IMR-90 (cell line): ENCODE measurements around the gene CD82. TPM values are rescaled to one million over a fixed set of nuclear protein-coding genes. Genes with fewer than 3 reads are reported as not detected.

Experiments used
- ATAC-seq: fragments of 200-7000 bp; cut with Tn5 transposase; 2 replicates; pipeline ENCODE4 v1.9.1; 2020; ENCODE audit warnings: low read depth, mild to moderate bottlenecking, moderate library complexity
- BruUV-seq: library from RNA; stranded (reverse); fragments of 400-500 nt; replicated peaks from 2 replicates; lab custom pipeline; 2021; lab: Mats Ljungman, UMichigan
- CTCF ChIA-PET: fragments of 300-600 bp; formaldehyde crosslinking; extraction: SDS; loops from one replicate; lab custom pipeline; 2021; ENCODE audit warnings: antibody characterized with exemption; lab: Yijun Ruan, JAX
- POLR2A ChIA-PET: fragments of 300-600 bp; sonication (Branson Sonifier 250); formaldehyde crosslinking; loops from one replicate; lab custom pipeline; 2022; ENCODE audit warnings: antibody characterized with exemption; ENCODE audit not compliant: unreplicated experiment; lab: Charles Lee
- DNase-seq: peaks from one replicate; pipeline ENCODE4 v3.0.0; 2013
- H2AFZ ChIP-seq: replicated peaks from 2 replicates; pipeline ENCODE3; 2013; ENCODE audit warnings: low read length, mild to moderate bottlenecking; ENCODE audit not compliant: poor library complexity
- H2AK5ac ChIP-seq: 2 replicates; pipeline ENCODE4 v1.6.1; 2013; ENCODE audit warnings: low read depth, low read length, inconsistent platforms
- H2AK9ac ChIP-seq: replicated peaks from 2 replicates; pipeline ENCODE3; 2013; ENCODE audit warnings: mild to moderate bottlenecking, low read depth, low read length, moderate library complexity; ENCODE audit not compliant: poor library complexity
- H2BK120ac ChIP-seq: 2 replicates; pipeline ENCODE4 v1.6.1; 2013; ENCODE audit warnings: low read depth, low read length, inconsistent platforms
- H2BK15ac ChIP-seq: 3 replicates; pipeline ENCODE4 v1.6.1; 2013; ENCODE audit warnings: low read depth, low read length, inconsistent platforms
- H2BK20ac ChIP-seq: 2 replicates; pipeline ENCODE4 v1.6.1; 2013; ENCODE audit warnings: low read depth, mild to moderate bottlenecking, inconsistent platforms, low read length, moderate library complexity
- H2BK5ac ChIP-seq: 2 replicates; pipeline ENCODE4 v1.6.1; 2013; ENCODE audit warnings: mild to moderate bottlenecking, low read depth, low read length, inconsistent platforms; ENCODE audit not compliant: poor library complexity, severe bottlenecking
- H3K14ac ChIP-seq: replicated peaks from 2 replicates; pipeline ENCODE4 v1.6.1; 2013; ENCODE audit warnings: low read depth, low read length, inconsistent platforms
- H3K18ac ChIP-seq: 2 replicates; pipeline ENCODE4 v1.6.1; 2013; ENCODE audit warnings: low read depth, low read length, control low read depth
- H3K23ac ChIP-seq: 2 replicates; pipeline ENCODE4 v1.6.1; 2013; ENCODE audit warnings: low read depth, low read length, inconsistent platforms
- H3K27ac ChIP-seq: 2 replicates; pipeline ENCODE4 v1.5.1; 2013; ENCODE audit warnings: mild to moderate bottlenecking, control low read depth, low read length; ENCODE audit not compliant: insufficient read depth
- H3K27me3 ChIP-seq: 2 replicates; pipeline ENCODE4 v1.6.1; 2013; ENCODE audit warnings: low read length; ENCODE audit not compliant: control insufficient read depth, insufficient read depth
- H3K36me3 ChIP-seq: 2 replicates; pipeline ENCODE4 v1.6.1; 2013; ENCODE audit warnings: low read length, mixed read lengths; ENCODE audit not compliant: control insufficient read depth, insufficient read depth
- H3K4ac ChIP-seq: 2 replicates; pipeline ENCODE4 v1.6.1; 2013; ENCODE audit warnings: low read depth, low read length, inconsistent platforms
- H3K4me1 ChIP-seq: 2 replicates; pipeline ENCODE4 v1.6.1; 2013; ENCODE audit warnings: low read length, mixed read lengths; ENCODE audit not compliant: control insufficient read depth, insufficient read depth
- H3K4me2 ChIP-seq: 2 replicates; pipeline ENCODE4 v1.6.1; 2013; ENCODE audit warnings: low read depth, mild to moderate bottlenecking, control low read depth, low read length, moderate library complexity
- H3K4me3 ChIP-seq: 2 replicates; pipeline ENCODE4 v1.5.1; 2013; ENCODE audit warnings: low read depth, mild to moderate bottlenecking, control low read depth, low read length, moderate library complexity; ENCODE audit not compliant: insufficient read depth
- H3K56ac ChIP-seq: 2 replicates; pipeline ENCODE4 v1.6.1; 2013; ENCODE audit warnings: low read length, inconsistent platforms; ENCODE audit not compliant: insufficient read depth; ENCODE audit errors: extremely low read depth
- H3K79me1 ChIP-seq, 2 experiments: 2 replicates each; pipeline ENCODE4 v1.6.1; 2013; ENCODE audit warnings: low read length in 2 of 2, inconsistent platforms in 1 of 2, low read depth in 1 of 2
- H3K9ac ChIP-seq: 2 replicates; pipeline ENCODE4 v1.6.1; 2013; ENCODE audit warnings: low read depth, low read length, control low read depth
- H3K9me1 ChIP-seq: 2 replicates; pipeline ENCODE4 v1.6.1; 2013; ENCODE audit warnings: low read length, inconsistent platforms; ENCODE audit not compliant: insufficient read depth
- H3K9me3 ChIP-seq: 2 replicates; pipeline ENCODE4 v1.6.1; 2013; ENCODE audit warnings: low read length; ENCODE audit not compliant: control insufficient read depth, insufficient read depth
- H4K20me1 ChIP-seq: 2 replicates; pipeline ENCODE4 v1.6.1; 2013; ENCODE audit warnings: low read length, inconsistent platforms; ENCODE audit not compliant: insufficient read depth
- H4K5ac ChIP-seq: 2 replicates; pipeline ENCODE4 v1.6.1; 2013; ENCODE audit warnings: mild to moderate bottlenecking, low read depth, low read length, control low read depth
- H4K8ac ChIP-seq, 2 experiments: 2 replicates each; pipeline ENCODE4 v1.6.1; 2013; ENCODE audit warnings: low read depth in 2 of 2, low read length in 2 of 2, control low read depth in 1 of 2, inconsistent platforms in 1 of 2
- H4K91ac ChIP-seq: 2 replicates; pipeline ENCODE4 v1.6.1; 2013; ENCODE audit warnings: low read depth, low read length, inconsistent platforms; ENCODE audit not compliant: insufficient read depth
- BHLHE40 ChIP-seq: fragments of 150-350 bp; IDR thresholded peaks from 2 replicates; pipeline ENCODE4 v1.6.1; 2016; ENCODE audit warnings: mild to moderate bottlenecking, low read depth, low read length
- CHD1 ChIP-seq: IDR thresholded peaks from 2 replicates; pipeline ENCODE4 v1.6.1; 2012; ENCODE audit warnings: low read depth, low read length, improper control_type of control experiment
- CTCF ChIP-seq: conservative IDR thresholded peaks from 2 replicates; pipeline ENCODE4 v1.5.1; 2012; ENCODE audit warnings: mild to moderate bottlenecking, low read depth, low read length, improper control_type of control experiment
- ELK1 ChIP-seq: fragments of 150-350 bp; IDR thresholded peaks from 2 replicates; pipeline ENCODE4 v1.6.1; 2016; ENCODE audit warnings: low read depth, mild to moderate bottlenecking, low read length, moderate library complexity, borderline replicate concordance
- FOS ChIP-seq: fragments of 150-350 bp; IDR thresholded peaks from 2 replicates; pipeline ENCODE4 v1.6.1; 2016; ENCODE audit warnings: low read depth, low read length
- MAFK ChIP-seq: IDR thresholded peaks from 2 replicates; pipeline ENCODE4 v1.6.1; 2012; ENCODE audit warnings: low read depth, low read length, improper control_type of control experiment
- MAZ ChIP-seq: IDR thresholded peaks from 2 replicates; pipeline ENCODE4 v1.6.1; 2012; ENCODE audit warnings: low read depth, mild to moderate bottlenecking, low read length, improper control_type of control experiment, moderate library complexity, borderline replicate concordance
- MXI1 ChIP-seq: IDR thresholded peaks from 2 replicates; pipeline ENCODE4 v1.6.1; 2012; ENCODE audit warnings: low read depth, mild to moderate bottlenecking, low read length, moderate library complexity, borderline replicate concordance
- NFE2L2 ChIP-seq: fragments of 150-350 bp; IDR thresholded peaks from 2 replicates; pipeline ENCODE4 v1.6.1; 2016; ENCODE audit warnings: low read depth, mild to moderate bottlenecking, low read length
- POLR2A ChIP-seq: IDR thresholded peaks from 2 replicates; pipeline ENCODE4 v1.6.1; 2012; ENCODE audit warnings: mild to moderate bottlenecking, low read depth, low read length
- RAD21 ChIP-seq: IDR thresholded peaks from 2 replicates; pipeline ENCODE4 v1.6.1; 2012; ENCODE audit warnings: low read length, improper control_type of control experiment
- RCOR1 ChIP-seq: IDR thresholded peaks from 2 replicates; pipeline ENCODE4 v1.6.1; 2012; ENCODE audit warnings: mild to moderate bottlenecking, low read length, improper control_type of control experiment; ENCODE audit not compliant: insufficient replicate concordance
- SMC3 ChIP-seq: fragments of 150-350 bp; IDR thresholded peaks from 2 replicates; pipeline ENCODE4 v1.6.1; 2016; ENCODE audit warnings: low read depth, mild to moderate bottlenecking, antibody characterized with exemption, low read length, moderate library complexity
- WGBS, 2 experiments: methylation state at CpG; one replicate each; pipeline versions ENCODE4 v1.1.5 to v1.1.7; 2013; ENCODE audit warnings: missing lambda C conversion rate in 2 of 2; ENCODE audit not compliant: insufficient read length in 1 of 2; ENCODE audit errors: extremely low coverage in 2 of 2; 5-methylcytosine and 5-hydroxymethylcytosine counted together
- dilution Hi-C: fragments of 300-500 bp; cut with HindIII; formaldehyde crosslinking; loops from one replicate; pipeline ENCODE4 v1.14.3; 2018; ENCODE audit warnings: low sequenced_read_pairs; ENCODE audit not compliant: unreplicated experiment
- in situ Hi-C: fragments of 300-500 bp; cut with MboI; formaldehyde crosslinking; loops from 3 replicates; pipeline ENCODE4 v1.14.3; 2019; ENCODE audit warnings: low sequenced_read_pairs, inconsistent platforms, mixed read lengths
- intact Hi-C: fragments of 100-400 bp; cut with micrococcal nuclease; formaldehyde crosslinking; loops from 2 replicates; pipeline ENCODE4 v1.10.0; 2022
- polyA plus RNA-seq, 3 experiments: library from polyadenylated mRNA; depleted of rRNA; stranded (reverse); fragments of >200 nt; gene quantifications; 2 replicates each; pipeline ENCODE4 v1.2.3, GENCODE V29; 2012; ENCODE audit warnings: low replicate concordance in 1 of 3
- total RNA-seq: library from RNA; depleted of rRNA; stranded (reverse); fragments of >200 nt; gene quantifications from 2 replicates; pipeline ENCODE4 v1.2.3, GENCODE V29; 2012

CD82 gene
- total and polyA plus RNA-seq, 2 of the 4 experiments (the other 2 are of a cell fraction), result 32.8 to 49.4 TPM

DNA sequence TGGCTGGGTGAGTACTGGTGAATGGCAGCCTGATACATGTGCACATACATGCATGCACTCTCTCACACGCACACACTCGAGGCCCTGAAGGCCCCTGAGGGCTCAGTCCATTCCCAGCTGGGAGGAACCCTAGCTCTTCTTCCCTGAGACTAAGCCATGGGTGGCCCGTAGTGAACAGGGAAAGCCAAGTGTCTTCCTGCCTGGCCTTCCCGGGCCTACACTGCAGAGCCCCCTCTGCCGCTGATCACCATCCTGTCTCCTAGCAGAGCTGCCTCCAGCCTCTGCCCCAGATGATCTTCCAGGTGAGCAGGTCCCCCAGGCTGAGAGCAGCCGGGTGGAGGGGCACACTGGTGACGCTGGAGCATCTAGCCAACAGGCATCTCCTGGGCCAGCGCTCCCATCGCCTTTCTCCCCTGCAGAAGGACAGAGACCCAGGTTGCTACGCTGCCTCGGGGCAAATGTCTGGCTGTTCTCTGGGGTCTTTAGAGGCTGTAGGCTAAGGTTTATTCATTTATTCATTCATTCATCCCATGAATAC lies 57.3 kb downstream of the CD82 start:
- Histone ChIP-seq H3K4ac (no peak overlapping the region), H3K9ac (no peak overlapping the region), H4K91ac (no peak overlapping the region), H2BK5ac (no peak overlapping the region), H3K27ac (no peak overlapping the region), H3K23ac (no peak overlapping the region), H3K27me3 (no peaks in the 10 kb centered on the region), H3K9me3 (0 out of 2 replicates have a peak, but pooled peaks cover 2% of the 10 kb centered on the region), H2AFZ (no peak overlapping the region), H2BK120ac (no peak overlapping the region), H4K5ac (no peak overlapping the region), H3K79me1 (no peaks in the 10 kb centered on the region), H2AK5ac (no peak overlapping the region), H3K9me1 (no peaks in the 10 kb centered on the region), H3K18ac (no peak overlapping the region), H2AK9ac (no peak overlapping the region), H3K14ac (no peak overlapping the region), H3K4me3 (no peak overlapping the region), H4K20me1 (0 out of 2 replicates have a peak, but pooled peaks cover 3% of the 10 kb centered on the region), H3K4me1 (peaks cover 2% of the 10 kb centered on the region; the same call in 1 of the 2 replicates), H3K56ac (no peak overlapping the region), H3K4me2 (no peak overlapping the region), H2BK15ac (no peak overlapping the region), H4K8ac (no peak overlapping the region), H3K36me3 (peaks cover 4% of the 10 kb centered on the region; the same call in 1 of the 2 replicates), H2BK20ac (no peak overlapping the region)
- DNase-seq, result no peak
- WGBS, 2 experiments, result 100% methylated on average over 1 of the region's 11 CpGs; no CpG with 5 or more reads in 1 of the 2 experiments
- no peak for ATAC-seq
- BruUV-seq, result no TSS peak
- ChIA-PET CTCF (interaction anchor here (0.6 to 1.3 kb wide), 3 partner anchors 66 to 288 kb away, joined by 3 to 4 read pairs (median 3); no protein-coding TSS in a partner anchor), POLR2A (no interaction called here)
- in situ Hi-C loops (loop anchor here (5.0 kb wide), 1 partner anchor 270 kb away; no protein-coding TSS in a partner anchor), intact Hi-C loops (loop anchor here (5.0 kb wide), 1 partner anchor 480 kb away; no protein-coding TSS in a partner anchor), dilution Hi-C loops (no loop called here)
- no peak for TF ChIP-seq CTCF
- no peak for TF ChIP-seq BHLHE40
- TF ChIP-seq MAZ, result no peak
- TF ChIP-seq CHD1, result no peak
- no peak for TF ChIP-seq FOS
- no peak for TF ChIP-seq ELK1
- TF ChIP-seq NFE2L2, result no peak
- TF ChIP-seq RCOR1, result no peak
- no peak for TF ChIP-seq SMC3
- no peak for TF ChIP-seq MAFK
- TF ChIP-seq MXI1, result no peak
- TF ChIP-seq POLR2A, result no peak
- no peak for TF ChIP-seq RAD21
